CD14-positive monocyte (primary cell): ENCODE results near the gene SGPL1. TPM values are rescaled to one million over a fixed set of nuclear protein-coding genes. Genes with fewer than 3 reads are reported as not detected.

Experiments
- DNase-seq, 3 donors: peaks; one replicate each; pipeline ENCODE4 v3.0.0-alpha.2; 2011 to 2022
- H2AFZ ChIP-seq: 2 replicates; pipeline ENCODE4 v1.6.0; 2012; ENCODE audit warnings: mild to moderate bottlenecking, low read depth, low read length, inconsistent platforms; ENCODE audit not compliant: insufficient read depth, poor library complexity, severe bottlenecking
- H3K27ac ChIP-seq, 2 donors: 1 replicate in 1 of 2; 2 replicates in 1 of 2; pipeline ENCODE4 v1.5.1; 2012 to 2013; ENCODE audit warnings: low read length in 2 of 2, control low read depth in 1 of 2, inconsistent platforms in 1 of 2, low read depth in 1 of 2, mild to moderate bottlenecking in 1 of 2
- H3K27me3 ChIP-seq, 2 donors: one replicate each; pipeline versions ENCODE4 v1.6.0 to v1.6.1; 2011 to 2013; ENCODE audit warnings: low read length in 2 of 2; ENCODE audit not compliant: control insufficient read depth in 2 of 2, insufficient read depth in 2 of 2
- H3K36me3 ChIP-seq, 2 donors: replicated peaks in 1 of 2; 1 replicate in 1 of 2; 2 replicates in 1 of 2; pipeline versions ENCODE4 v1.5.1 to v1.6.1; 2012 to 2013; ENCODE audit warnings: low read length in 2 of 2, control low read depth in 1 of 2, inconsistent platforms in 1 of 2, mild to moderate bottlenecking in 1 of 2; ENCODE audit not compliant: insufficient read depth in 2 of 2, control insufficient read depth in 1 of 2
- H3K4me1 ChIP-seq, 2 donors: 1 replicate in 1 of 2; 2 replicates in 1 of 2; pipeline versions ENCODE4 v1.5.1 to v1.6.1; 2012 to 2013; ENCODE audit warnings: low read length in 2 of 2, control low read depth in 1 of 2, inconsistent platforms in 1 of 2, mild to moderate bottlenecking in 1 of 2, moderate library complexity in 1 of 2; ENCODE audit not compliant: insufficient read depth in 2 of 2, control insufficient read depth in 1 of 2
- H3K4me2 ChIP-seq: replicated peaks from 2 replicates; pipeline ENCODE3; 2012; ENCODE audit warnings: low read length, moderate library complexity, mild to moderate bottlenecking; ENCODE audit not compliant: poor library complexity, severe bottlenecking; ENCODE audit errors: extremely low read depth
- H3K4me3 ChIP-seq, 3 experiments: fragments of 200-600 bp in 1 of 3; sonication (generic) in 1 of 3; replicated peaks in 1 of 3; 1 replicate in 2 of 3; 2 replicates in 1 of 3; pipeline ENCODE4 v1.5.1; 2011 to 2013; ENCODE audit warnings: low read length in 3 of 3, mild to moderate bottlenecking in 3 of 3, control low read depth in 2 of 3, low read depth in 2 of 3, inconsistent platforms in 1 of 3, moderate library complexity in 1 of 3
- H3K79me2 ChIP-seq: 2 replicates; pipeline ENCODE4 v1.6.0; 2012; ENCODE audit warnings: mild to moderate bottlenecking, control low read depth, inconsistent platforms, low read length, moderate library complexity; ENCODE audit not compliant: insufficient read depth
- H3K9ac ChIP-seq: 2 replicates; pipeline ENCODE4 v1.6.0; 2017; ENCODE audit warnings: low read length, mild to moderate bottlenecking; ENCODE audit not compliant: insufficient read depth, poor library complexity, severe bottlenecking
- H3K9me3 ChIP-seq, 2 donors: replicated peaks in 1 of 2; 1 replicate in 1 of 2; 2 replicates in 1 of 2; pipeline versions ENCODE4 v1.5.1 to v1.6.1; 2012 to 2013; ENCODE audit warnings: low read length in 2 of 2, control low read depth in 1 of 2; ENCODE audit not compliant: control insufficient read depth in 1 of 2, insufficient read depth in 1 of 2
- H4K20me1 ChIP-seq: 2 replicates; pipeline ENCODE4 v1.6.0; 2012; ENCODE audit warnings: mild to moderate bottlenecking, low read length, control low read depth, moderate library complexity; ENCODE audit not compliant: insufficient read depth
- H3K27ac Mint-ChIP-seq, 7 donors: one replicate each; pipeline ENCODE4 v1.8.0; 2020; ENCODE audit warnings: mild to moderate bottlenecking in 7 of 7, mixed read lengths in 7 of 7, moderate library complexity in 6 of 7, inconsistent platforms in 2 of 7
- H3K27me3 Mint-ChIP-seq, 3 donors: one replicate each; pipeline ENCODE4 v1.8.0; 2021 to 2022; ENCODE audit warnings: low read depth in 3 of 3, mild to moderate bottlenecking in 3 of 3, mixed read lengths in 3 of 3, moderate library complexity in 3 of 3, inconsistent platforms in 1 of 3
- H3K36me3 Mint-ChIP-seq, 2 donors: one replicate each; pipeline ENCODE4 v1.8.0; 2020; ENCODE audit warnings: mixed read lengths in 2 of 2, inconsistent platforms in 1 of 2, mild to moderate bottlenecking in 1 of 2
- H3K4me1 Mint-ChIP-seq: one replicate; pipeline ENCODE4 v1.8.0; 2020; ENCODE audit warnings: mild to moderate bottlenecking, mixed read lengths
- H3K4me3 Mint-ChIP-seq, 2 donors: one replicate each; pipeline ENCODE4 v1.8.0; 2020; ENCODE audit warnings: mild to moderate bottlenecking in 2 of 2, mixed read lengths in 2 of 2, moderate library complexity in 1 of 2
- H3K9me3 Mint-ChIP-seq, 7 donors: one replicate each; pipeline ENCODE4 v1.8.0; 2020 to 2022; ENCODE audit warnings: mixed read lengths in 7 of 7, mild to moderate bottlenecking in 6 of 7, moderate library complexity in 6 of 7, inconsistent platforms in 2 of 7
- WGBS: methylation state at CpG from one replicate; pipeline ENCODE4 v1.1.5; 2013; ENCODE audit warnings: missing lambda C conversion rate; ENCODE audit not compliant: insufficient coverage; 5-methylcytosine and 5-hydroxymethylcytosine counted together
- intact Hi-C, 2 donors: fragments of 100-400 bp; cut with micrococcal nuclease; formaldehyde crosslinking; loops; one replicate each; pipeline versions ENCODE4 v1.15.0 to v1.15.1; 2023
- polyA plus RNA-seq, 3 donors: library from polyadenylated mRNA; depleted of rRNA in 1 of 3; unstranded in 2 of 3; stranded (reverse) in 1 of 3; fragments of 300-500 nt in 2 of 3; fragments of >200 nt in 1 of 3; fragmentation: Illumina TruSeq in 2 of 3; gene quantifications; 1 replicate in 2 of 3; 2 replicates in 1 of 3; pipeline ENCODE4 v1.2.3, GENCODE V29; 2012 to 2021
- TF ChIP-seq, protein P1 (sequence below): fragments of 200-600 bp; IDR thresholded peaks from one replicate; pipeline ENCODE4 v1.8.0; 2022; ENCODE audit warnings: antibody characterized with exemption, mild to moderate bottlenecking

The SGPL1 gene
- polyA plus RNA-seq, 3 donors = 16.6 to 26.8 (median 26.1) TPM

DNA sequence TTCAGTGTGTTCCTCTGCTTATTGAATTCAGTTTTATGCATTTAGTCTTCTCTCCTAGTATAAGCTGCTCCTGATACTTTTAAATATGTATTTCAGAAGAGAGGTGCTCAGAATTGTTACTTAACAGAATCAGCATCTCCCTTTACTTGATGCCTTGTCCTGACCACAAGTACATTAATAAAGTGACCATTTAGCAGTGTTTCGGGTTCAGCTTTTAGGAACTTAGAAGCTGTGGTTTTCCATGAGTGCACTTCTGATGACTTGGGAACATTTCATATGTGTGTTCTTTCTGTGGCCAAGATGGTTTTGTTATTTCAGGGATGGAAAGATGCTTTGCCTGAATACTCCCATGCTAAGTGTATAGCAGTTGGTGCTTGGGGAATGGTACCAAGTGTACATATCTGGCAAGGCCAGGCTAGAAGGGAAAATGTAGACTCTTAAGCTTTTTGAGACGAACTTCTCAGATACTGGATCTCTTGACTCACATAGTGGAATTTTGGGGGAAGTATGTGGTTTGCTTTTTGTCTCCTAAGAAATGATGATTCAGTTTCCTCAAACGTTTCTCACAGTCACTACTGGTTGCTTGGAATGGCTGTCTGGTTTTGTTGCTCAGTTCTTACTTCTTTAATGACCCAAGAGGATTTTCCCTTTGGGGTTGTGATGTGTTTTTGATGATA is 17.2 kb downstream of the SGPL1 start:
- peak; percentile 68 to 93 (median 84) for DNase-seq
- Mint-ChIP-seq H3K4me3 (peak overlapping the region in 1 of 2 donors; percentile 35), H3K36me3 (peaks cover 35 to 39% of the 10 kb centered on the region in 2 donors), H3K27me3 (no peaks in the 10 kb centered on the region), H3K4me1 (peaks cover 36% of the 10 kb centered on the region), H3K9me3 (peaks cover 6 to 12% (median 8%) of the 10 kb centered on the region in 7 donors), H3K27ac (peak overlapping the region; percentile 26 to 83 (median 59))
- Histone ChIP-seq H3K27me3 (no peaks in the 10 kb centered on the region), H3K36me3 (peaks cover 2 to 33% of the 10 kb centered on the region in 2 donors), H3K79me2 (peaks cover 15% of the 10 kb centered on the region), H2AFZ (no peak overlapping the region), H4K20me1 (peaks cover 76% of the 10 kb centered on the region), H3K4me3 (peak overlapping the region in 1 of 3 experiments; percentile 2), H3K9me3 (peaks cover 7 to 8% of the 10 kb centered on the region in 2 donors), H3K9ac (no peak overlapping the region), H3K27ac (peak overlapping the region in 1 of 2 donors; percentile 66), H3K4me1 (peaks cover 30 to 33% of the 10 kb centered on the region in 2 donors), H3K4me2 (no peak overlapping the region)
- intact Hi-C loops = loop anchor here in 1 of 2 donors (5.0 kb wide), 1 partner anchor 34 kb away; no protein-coding TSS in a partner anchor
- WGBS = no CpG with 5 or more reads among the region's 3 CpGs
- TF ChIP-seq, protein P1, sequence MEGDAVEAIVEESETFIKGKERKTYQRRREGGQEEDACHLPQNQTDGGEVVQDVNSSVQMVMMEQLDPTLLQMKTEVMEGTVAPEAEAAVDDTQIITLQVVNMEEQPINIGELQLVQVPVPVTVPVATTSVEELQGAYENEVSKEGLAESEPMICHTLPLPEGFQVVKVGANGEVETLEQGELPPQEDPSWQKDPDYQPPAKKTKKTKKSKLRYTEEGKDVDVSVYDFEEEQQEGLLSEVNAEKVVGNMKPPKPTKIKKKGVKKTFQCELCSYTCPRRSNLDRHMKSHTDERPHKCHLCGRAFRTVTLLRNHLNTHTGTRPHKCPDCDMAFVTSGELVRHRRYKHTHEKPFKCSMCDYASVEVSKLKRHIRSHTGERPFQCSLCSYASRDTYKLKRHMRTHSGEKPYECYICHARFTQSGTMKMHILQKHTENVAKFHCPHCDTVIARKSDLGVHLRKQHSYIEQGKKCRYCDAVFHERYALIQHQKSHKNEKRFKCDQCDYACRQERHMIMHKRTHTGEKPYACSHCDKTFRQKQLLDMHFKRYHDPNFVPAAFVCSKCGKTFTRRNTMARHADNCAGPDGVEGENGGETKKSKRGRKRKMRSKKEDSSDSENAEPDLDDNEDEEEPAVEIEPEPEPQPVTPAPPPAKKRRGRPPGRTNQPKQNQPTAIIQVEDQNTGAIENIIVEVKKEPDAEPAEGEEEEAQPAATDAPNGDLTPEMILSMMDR = no peak

GRCh38 chr10:70833601-70834000 is 17.9 kb downstream of the SGPL1 start:
- Mint-ChIP-seq H3K36me3 (peaks cover 32 to 40% of the 10 kb centered on the region in 2 donors), H3K27me3 (no peaks in the 10 kb centered on the region), H3K9me3 (peaks cover 6 to 12% (median 9%) of the 10 kb centered on the region in 7 donors), H3K4me1 (peaks cover 43% of the 10 kb centered on the region), H3K27ac (peak overlapping the region; percentile 28 to 75 (median 59)), H3K4me3 (no peak overlapping the region)
- intact Hi-C loops = loop anchor here in 1 of 2 donors (5.0 kb wide), 1 partner anchor 34 kb away; no protein-coding TSS in a partner anchor
- peaks cover 15% of the 10 kb centered on the region for H3K79me2 ChIP-seq
- no peak for DNase-seq
- WGBS = 0% methylated on average over 1 of the region's 2 CpGs
- H2AFZ ChIP-seq = no peak overlapping the region
- peak overlapping the region; percentile 16 for H3K4me2 ChIP-seq
- peaks cover 71% of the 10 kb centered on the region for H4K20me1 ChIP-seq
- H3K36me3 ChIP-seq = peaks cover 2 to 29% of the 10 kb centered on the region in 2 donors
- H3K9ac ChIP-seq = no peak overlapping the region
- TF ChIP-seq, protein P1 = no peak
- H3K27ac ChIP-seq = peak overlapping the region in 1 of 2 donors; percentile 66
- H3K4me3 ChIP-seq = no peak overlapping the region
- no peaks in the 10 kb centered on the region for H3K27me3 ChIP-seq
- H3K4me1 ChIP-seq = peaks cover 33 to 39% of the 10 kb centered on the region in 2 donors
- H3K9me3 ChIP-seq = peaks cover 7 to 8% of the 10 kb centered on the region in 2 donors
